Measurements from ENCODE around the gene ZNF622.
"Not testable (repeated sequence)": the region's sequence is repeated elsewhere in the genome, so short reads cannot be mapped to it uniquely, and the experiment has no call there.

Gene ZNF622

DNA sequence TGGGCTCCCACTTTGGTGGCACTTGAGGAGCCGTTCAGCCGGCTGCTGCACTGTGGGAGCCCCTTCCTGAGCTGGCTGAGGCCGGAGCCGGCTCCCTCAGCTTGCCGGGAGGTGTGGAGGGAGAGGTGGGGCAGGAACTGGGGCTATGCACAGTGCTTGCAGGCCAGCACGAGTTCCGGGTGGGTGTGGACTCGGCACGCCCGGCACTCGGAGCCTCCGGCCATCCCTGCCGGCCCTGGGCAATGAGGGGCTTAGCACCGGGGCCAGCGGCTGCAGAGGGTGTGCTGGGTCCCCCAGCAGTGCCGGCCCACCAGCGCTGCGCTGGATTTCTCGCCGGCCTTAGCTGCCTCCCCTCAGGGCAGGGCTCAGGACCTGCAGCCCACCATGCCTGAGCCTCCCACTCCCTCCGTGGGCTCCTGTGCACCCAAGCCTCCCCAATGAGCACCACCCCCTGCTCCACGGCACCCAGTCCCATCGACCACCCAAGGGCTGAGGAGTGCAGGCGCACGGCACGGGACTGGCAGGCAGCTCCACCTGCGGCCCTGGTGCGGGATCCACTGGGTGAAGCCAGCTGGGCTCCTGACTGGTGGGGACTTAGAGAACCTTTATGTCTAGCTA is 29.4 kb downstream of the ZNF622 start:
- not testable (repeated sequence) for H3K9me3 ChIP-seq (ENCODE audit: control insufficient read depth, low read length); H3K4me1 ChIP-seq (ENCODE audit: control insufficient read depth, insufficient read depth, low read length); H3K36me3 ChIP-seq (ENCODE audit: control insufficient read depth, insufficient read depth, low read length); H3K27ac ChIP-seq (ENCODE audit: insufficient read depth, low read depth, low read length, poor library complexity, severe bottlenecking); H3K4me3 ChIP-seq (ENCODE audit: insufficient read depth, low read depth, low read length); H3K27me3 ChIP-seq (ENCODE audit: control insufficient read depth, insufficient read depth, low read length, poor library complexity, severe bottlenecking)
- WGBS, 2 experiments: 92 to 93% methylated on average over 28 of the region's 28 CpGs

GRCh38 chr5:16431490-16431889 is 34.1 kb downstream of the ZNF622 start:
- H3K36me3 ChIP-seq (ENCODE audit: control insufficient read depth, insufficient read depth, low read length): no peaks in the 10 kb centered on the region
- H3K27ac ChIP-seq (ENCODE audit: insufficient read depth, low read depth, low read length, poor library complexity, severe bottlenecking): no peak overlapping the region
- H3K9me3 ChIP-seq (ENCODE audit: control insufficient read depth, low read length): no peaks in the 10 kb centered on the region
- no peaks in the 10 kb centered on the region for H3K27me3 ChIP-seq (ENCODE audit: control insufficient read depth, insufficient read depth, low read length, poor library complexity, severe bottlenecking)
- H3K4me1 ChIP-seq (ENCODE audit: control insufficient read depth, insufficient read depth, low read length): no peaks in the 10 kb centered on the region
- WGBS, 2 experiments: 42 to 64% methylated on average over 2 of the region's 2 CpGs
- H3K4me3 ChIP-seq (ENCODE audit: insufficient read depth, low read depth, low read length): no peak overlapping the region

DNA sequence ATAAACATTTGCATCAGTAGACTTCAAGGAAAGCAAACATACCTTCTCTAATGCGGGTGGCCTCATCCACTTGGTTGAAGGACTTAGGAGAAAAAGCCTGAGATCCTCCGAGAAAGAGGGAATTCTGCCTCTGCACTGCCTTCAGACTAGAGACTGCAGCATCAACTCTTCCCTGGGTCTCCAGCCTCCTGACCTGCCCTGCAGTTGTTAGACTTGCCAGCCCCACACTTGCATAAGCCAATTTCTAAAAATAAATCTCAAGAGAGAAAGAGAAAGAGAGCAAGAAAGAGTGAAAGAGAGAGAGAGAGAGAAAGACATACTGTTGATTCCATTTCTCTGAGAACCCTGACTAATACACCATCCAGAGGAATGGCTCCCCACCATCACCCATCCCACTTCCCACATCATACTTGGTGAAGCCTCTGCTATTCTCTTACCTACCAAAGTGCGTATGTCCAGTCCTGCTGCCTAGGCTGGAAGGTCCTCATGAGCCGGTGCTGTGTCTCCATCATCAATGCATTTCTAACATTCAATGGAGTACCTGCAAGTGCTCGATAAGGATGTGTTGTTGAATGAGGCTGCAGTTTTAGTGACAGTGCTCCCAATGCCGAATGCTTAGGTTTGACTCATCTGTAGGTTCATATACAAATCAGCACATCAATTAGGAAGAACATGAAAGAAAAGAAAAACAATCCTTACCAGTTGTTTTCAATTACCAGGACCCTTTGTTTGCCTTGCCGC is 35.1 kb downstream of the ZNF622 start:
- 78 to 85% methylated on average over 7 of the region's 7 CpGs for WGBS, 2 experiments

DNA sequence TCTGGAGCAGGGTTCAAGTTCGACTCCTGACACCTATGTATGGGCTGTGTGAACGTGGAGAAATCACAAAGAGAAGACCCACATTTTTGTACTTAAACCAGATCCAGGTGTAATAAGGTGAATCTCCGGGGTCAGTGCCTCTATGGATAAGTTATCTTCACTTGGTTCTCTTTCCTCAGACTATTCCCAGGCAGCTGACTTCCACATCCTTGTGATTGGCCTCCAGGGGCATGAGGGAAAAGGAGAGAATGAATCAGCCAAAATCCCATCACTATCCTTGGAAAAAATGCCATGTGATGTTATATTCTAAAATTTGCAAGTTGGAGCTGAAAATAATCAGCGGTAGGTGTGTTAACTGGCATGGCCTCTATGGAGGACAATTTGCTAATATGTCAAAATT is 37.2 kb downstream of the ZNF622 start:
- no peaks in the 10 kb centered on the region for H3K27me3 ChIP-seq (ENCODE audit: control insufficient read depth, insufficient read depth, low read length, poor library complexity, severe bottlenecking)
- H3K4me1 ChIP-seq (ENCODE audit: control insufficient read depth, insufficient read depth, low read length): no peaks in the 10 kb centered on the region
- H3K36me3 ChIP-seq (ENCODE audit: control insufficient read depth, insufficient read depth, low read length): no peaks in the 10 kb centered on the region
- no peaks in the 10 kb centered on the region for H3K9me3 ChIP-seq (ENCODE audit: control insufficient read depth, low read length)
- 93 to 94% methylated on average over 4 of the region's 4 CpGs for WGBS, 2 experiments
- no peak overlapping the region for H3K27ac ChIP-seq (ENCODE audit: insufficient read depth, low read depth, low read length, poor library complexity, severe bottlenecking)
- no peak overlapping the region for H3K4me3 ChIP-seq (ENCODE audit: insufficient read depth, low read depth, low read length)

More for the DNA sequence above, 35.1 kb downstream of the ZNF622 start:
- no peak overlapping the region for H3K27ac ChIP-seq (ENCODE audit: insufficient read depth, low read depth, low read length, poor library complexity, severe bottlenecking)
- H3K9me3 ChIP-seq (ENCODE audit: control insufficient read depth, low read length): no peaks in the 10 kb centered on the region
- H3K4me3 ChIP-seq (ENCODE audit: insufficient read depth, low read depth, low read length): no peak overlapping the region
- no peaks in the 10 kb centered on the region for H3K36me3 ChIP-seq (ENCODE audit: control insufficient read depth, insufficient read depth, low read length)
- H3K27me3 ChIP-seq (ENCODE audit: control insufficient read depth, insufficient read depth, low read length, poor library complexity, severe bottlenecking): no peaks in the 10 kb centered on the region
- no peaks in the 10 kb centered on the region for H3K4me1 ChIP-seq (ENCODE audit: control insufficient read depth, insufficient read depth, low read length)

DNA sequence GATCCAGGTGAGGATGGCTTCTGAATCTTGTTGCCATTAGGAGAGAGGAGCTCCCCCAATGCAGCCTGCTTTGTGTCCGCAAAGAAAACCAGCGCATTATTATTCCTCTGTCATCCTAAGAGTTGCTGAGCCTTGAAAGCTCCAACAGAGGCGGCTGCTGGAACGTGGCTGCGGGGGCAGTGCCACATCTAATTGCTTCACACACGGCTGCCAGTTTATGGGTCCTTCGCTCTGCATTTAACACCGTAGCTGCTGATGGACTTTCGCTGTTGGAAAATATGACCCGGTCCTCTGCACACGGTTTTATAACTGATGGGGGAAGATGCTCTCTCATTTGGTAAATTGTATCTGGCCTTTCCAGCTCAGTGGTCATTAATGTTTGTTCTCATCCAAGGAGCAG is 38.0 kb downstream of the ZNF622 start:
- no peaks in the 10 kb centered on the region for H3K36me3 ChIP-seq (ENCODE audit: control insufficient read depth, insufficient read depth, low read length)
- no peak overlapping the region for H3K4me3 ChIP-seq (ENCODE audit: insufficient read depth, low read depth, low read length)
- no peaks in the 10 kb centered on the region for H3K4me1 ChIP-seq (ENCODE audit: control insufficient read depth, insufficient read depth, low read length)
- no peaks in the 10 kb centered on the region for H3K27me3 ChIP-seq (ENCODE audit: control insufficient read depth, insufficient read depth, low read length, poor library complexity, severe bottlenecking)
- no peak overlapping the region for H3K27ac ChIP-seq (ENCODE audit: insufficient read depth, low read depth, low read length, poor library complexity, severe bottlenecking)
- WGBS, 2 experiments: 70 to 75% methylated on average over 11 of the region's 11 CpGs
- no peaks in the 10 kb centered on the region for H3K9me3 ChIP-seq (ENCODE audit: control insufficient read depth, low read length)

- Histone ChIP-seq H3K27ac (ENCODE audit: insufficient read depth, low read depth, low read length, poor library complexity, severe bottlenecking) (no peak overlapping the region), H3K4me1 (ENCODE audit: control insufficient read depth, insufficient read depth, low read length) (peaks cover 6% of the 10 kb centered on the region), H3K27me3 (ENCODE audit: control insufficient read depth, insufficient read depth, low read length, poor library complexity, severe bottlenecking) (no peaks in the 10 kb centered on the region), H3K36me3 (ENCODE audit: control insufficient read depth, insufficient read depth, low read length) (no peaks in the 10 kb centered on the region), H3K9me3 (ENCODE audit: control insufficient read depth, low read length) (no peaks in the 10 kb centered on the region), H3K4me3 (ENCODE audit: insufficient read depth, low read depth, low read length) (no peak overlapping the region)
- WGBS, 2 experiments: 65 to 68% methylated on average over 4 of the region's 4 CpGs
Measured at GRCh38 chr5:16418471-16418922, 47.1 kb downstream of the ZNF622 start.

DNA sequence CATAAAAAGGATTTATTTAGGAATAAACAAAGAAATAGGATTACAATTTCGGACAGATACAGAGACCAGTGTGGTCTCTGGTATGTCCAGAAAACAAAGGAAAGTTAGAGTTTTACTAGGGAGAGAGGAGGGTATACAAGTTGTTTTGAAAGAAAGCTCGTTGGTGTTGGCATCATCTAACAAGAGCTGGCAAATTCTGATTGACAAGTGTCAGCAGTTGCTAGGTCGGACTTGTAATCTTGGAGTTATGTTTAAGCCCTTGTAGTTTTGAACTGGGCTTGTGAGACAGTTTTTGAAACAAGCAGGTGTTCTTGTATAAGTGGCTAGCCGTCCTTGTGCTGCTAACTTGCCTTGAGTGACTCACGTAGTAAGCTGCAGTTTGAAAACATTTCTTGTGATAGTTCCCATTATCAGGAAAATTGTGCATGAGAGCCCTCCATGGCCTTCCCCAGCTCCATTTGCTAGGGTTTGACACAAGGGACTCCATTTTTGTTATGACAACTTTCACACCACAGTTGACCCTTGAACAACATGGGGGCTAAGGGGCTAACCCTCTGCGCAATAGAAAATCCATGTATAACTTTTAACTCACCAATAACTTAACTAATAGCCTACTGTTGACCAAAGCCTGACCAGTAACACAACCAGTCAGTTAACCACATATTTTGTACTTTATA is 48.1 kb downstream of the ZNF622 start:
- H3K27me3 ChIP-seq (ENCODE audit: control insufficient read depth, insufficient read depth, low read length, poor library complexity, severe bottlenecking): no peaks in the 10 kb centered on the region
- no peak overlapping the region for H3K4me3 ChIP-seq (ENCODE audit: insufficient read depth, low read depth, low read length)
- no peak overlapping the region for H3K27ac ChIP-seq (ENCODE audit: insufficient read depth, low read depth, low read length, poor library complexity, severe bottlenecking)
- no peaks in the 10 kb centered on the region for H3K36me3 ChIP-seq (ENCODE audit: control insufficient read depth, insufficient read depth, low read length)
- WGBS, 2 experiments: 90 to 93% methylated on average over 6 of the region's 6 CpGs
- H3K9me3 ChIP-seq (ENCODE audit: control insufficient read depth, low read length): no peaks in the 10 kb centered on the region
- peaks cover 6% of the 10 kb centered on the region for H3K4me1 ChIP-seq (ENCODE audit: control insufficient read depth, insufficient read depth, low read length)

DNA sequence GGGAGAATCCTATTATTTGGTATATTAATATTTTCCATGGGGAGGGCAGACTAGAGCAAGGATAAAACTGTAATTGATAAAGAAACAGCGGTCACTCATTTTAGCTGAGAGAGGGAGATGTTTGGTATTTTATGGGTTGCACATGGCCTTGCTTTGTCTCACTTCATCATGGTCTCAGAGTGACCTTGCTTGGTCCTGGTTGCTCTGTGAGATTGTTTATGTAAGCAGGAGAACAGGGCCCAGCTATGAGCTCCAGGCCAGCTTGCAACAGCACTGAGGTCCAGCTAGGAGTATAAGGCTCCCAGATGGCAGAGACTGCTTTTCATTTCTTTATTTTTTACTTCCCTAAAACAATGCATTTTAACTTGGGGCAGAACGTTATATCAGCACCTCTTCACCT is 50.7 kb downstream of the ZNF622 start:
- Histone ChIP-seq H3K36me3 (ENCODE audit: control insufficient read depth, insufficient read depth, low read length) (no peaks in the 10 kb centered on the region), H3K27ac (ENCODE audit: insufficient read depth, low read depth, low read length, poor library complexity, severe bottlenecking) (no peak overlapping the region), H3K4me3 (ENCODE audit: insufficient read depth, low read depth, low read length) (no peak overlapping the region), H3K4me1 (ENCODE audit: control insufficient read depth, insufficient read depth, low read length) (peaks cover 6% of the 10 kb centered on the region), H3K9me3 (ENCODE audit: control insufficient read depth, low read length) (no peaks in the 10 kb centered on the region), H3K27me3 (ENCODE audit: control insufficient read depth, insufficient read depth, low read length, poor library complexity, severe bottlenecking) (no peaks in the 10 kb centered on the region)
- 93% methylated on average over 2 of the region's 2 CpGs for WGBS, 2 experiments

GRCh38 chr5:16413166-16413860 is 52.3 kb downstream of the ZNF622 start:
- Histone ChIP-seq H3K36me3 (ENCODE audit: control insufficient read depth, insufficient read depth, low read length) (no peaks in the 10 kb centered on the region), H3K27me3 (ENCODE audit: control insufficient read depth, insufficient read depth, low read length, poor library complexity, severe bottlenecking) (no peaks in the 10 kb centered on the region), H3K4me1 (ENCODE audit: control insufficient read depth, insufficient read depth, low read length) (no peaks in the 10 kb centered on the region), H3K27ac (ENCODE audit: insufficient read depth, low read depth, low read length, poor library complexity, severe bottlenecking) (no peak overlapping the region), H3K4me3 (ENCODE audit: insufficient read depth, low read depth, low read length) (no peak overlapping the region), H3K9me3 (ENCODE audit: control insufficient read depth, low read length) (no peaks in the 10 kb centered on the region)
- 83 to 85% methylated on average over 1 of the region's 1 CpG for WGBS, 2 experiments

GRCh38 chr5:16412556-16412955 is 53.0 kb downstream of the ZNF622 start:
- Histone ChIP-seq H3K36me3 (ENCODE audit: control insufficient read depth, insufficient read depth, low read length) (no peaks in the 10 kb centered on the region), H3K9me3 (ENCODE audit: control insufficient read depth, low read length) (no peaks in the 10 kb centered on the region), H3K27me3 (ENCODE audit: control insufficient read depth, insufficient read depth, low read length, poor library complexity, severe bottlenecking) (no peaks in the 10 kb centered on the region), H3K4me1 (ENCODE audit: control insufficient read depth, insufficient read depth, low read length) (no peaks in the 10 kb centered on the region), H3K4me3 (ENCODE audit: insufficient read depth, low read depth, low read length) (no peak overlapping the region), H3K27ac (ENCODE audit: insufficient read depth, low read depth, low read length, poor library complexity, severe bottlenecking) (no peak overlapping the region)

Measured in ectodermal cell (in vitro differentiated cells).